ENCODE results near the gene MACROD2.
"Not testable (repeated sequence)": the region's sequence is repeated elsewhere in the genome, so short reads cannot be mapped to it uniquely, and the experiment has no call there.

Gene MACROD2

DNA sequence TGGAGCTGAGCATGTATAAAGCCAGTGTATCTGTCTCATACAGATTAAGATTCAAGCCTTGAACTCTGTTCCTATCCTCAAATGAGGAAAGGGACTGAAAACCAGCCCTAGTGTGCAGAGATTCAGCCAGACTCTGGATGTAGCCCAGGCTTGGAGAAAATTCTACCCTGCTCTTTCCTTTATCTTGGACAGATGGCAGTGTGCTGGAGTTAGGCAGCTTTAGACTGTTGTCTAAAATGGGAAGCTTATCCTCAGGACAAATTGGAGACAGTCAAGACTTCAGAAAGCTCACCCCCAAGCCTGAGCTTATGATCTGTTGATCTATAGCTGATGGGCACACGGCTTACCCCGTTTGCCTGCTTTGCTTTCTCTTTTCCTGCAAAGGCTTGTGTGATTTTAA is 1520.4 kb downstream of the MACROD2 start:
- no peak for DNase-seq

DNA sequence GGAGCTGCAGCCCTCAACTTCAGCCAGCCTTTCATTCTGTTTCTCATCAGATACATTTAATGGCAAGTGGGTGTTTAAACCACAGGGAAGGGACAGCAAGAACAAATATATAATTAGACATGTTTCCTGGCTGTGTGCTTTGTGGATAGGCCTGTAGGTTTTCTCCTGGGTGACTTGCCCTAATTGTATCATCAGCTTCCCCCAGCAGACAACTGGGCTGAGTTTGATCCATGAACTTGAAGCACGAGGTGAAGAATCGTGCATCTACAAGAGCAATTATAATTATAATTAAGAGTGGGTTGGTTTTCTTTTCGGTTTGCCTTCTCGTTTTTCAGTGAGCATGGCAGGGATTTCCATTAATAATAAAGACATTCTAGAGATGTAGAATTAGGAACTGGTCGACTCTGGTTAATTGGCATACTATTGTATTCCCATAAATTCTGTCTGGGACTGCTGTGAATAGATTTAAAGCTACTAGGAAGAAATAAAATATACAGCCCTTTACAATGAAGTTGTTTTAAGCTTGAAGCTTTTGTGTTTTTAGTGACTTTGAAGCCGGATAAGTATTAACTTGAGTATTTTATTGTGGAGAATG is 1525.7 kb downstream of the MACROD2 start:
- no peak for DNase-seq

GRCh38 chr20:15523400-15523799 is 1528.1 kb downstream of the MACROD2 start:
- no peak for DNase-seq

GRCh38 chr20:15528391-15529111 is 1533.2 kb downstream of the MACROD2 start:
- DNase-seq = peak; percentile 97

DNA sequence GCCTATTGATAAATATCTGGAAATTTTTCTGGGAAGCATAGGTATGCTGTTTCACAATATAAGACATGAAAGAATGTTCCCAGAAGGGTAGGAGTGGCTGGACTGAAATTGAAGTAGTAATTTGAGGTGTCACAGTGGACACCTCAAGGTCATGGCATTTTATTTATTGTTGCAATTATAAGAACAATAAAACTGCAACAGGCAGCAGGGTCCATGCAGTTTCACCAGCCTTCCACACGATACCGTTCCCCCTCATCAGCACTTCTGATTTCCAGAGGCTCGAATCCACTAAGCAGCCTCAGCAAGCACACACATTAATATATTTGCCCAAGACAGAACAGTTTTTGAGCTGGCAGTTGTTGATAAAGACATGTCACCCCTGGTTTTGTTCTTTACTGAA is 1540.5 kb downstream of the MACROD2 start:
- DNase-seq = no peak

GRCh38 chr20:15537200-15537599 is 1541.9 kb downstream of the MACROD2 start:
- not testable (repeated sequence) for DNase-seq

DNA sequence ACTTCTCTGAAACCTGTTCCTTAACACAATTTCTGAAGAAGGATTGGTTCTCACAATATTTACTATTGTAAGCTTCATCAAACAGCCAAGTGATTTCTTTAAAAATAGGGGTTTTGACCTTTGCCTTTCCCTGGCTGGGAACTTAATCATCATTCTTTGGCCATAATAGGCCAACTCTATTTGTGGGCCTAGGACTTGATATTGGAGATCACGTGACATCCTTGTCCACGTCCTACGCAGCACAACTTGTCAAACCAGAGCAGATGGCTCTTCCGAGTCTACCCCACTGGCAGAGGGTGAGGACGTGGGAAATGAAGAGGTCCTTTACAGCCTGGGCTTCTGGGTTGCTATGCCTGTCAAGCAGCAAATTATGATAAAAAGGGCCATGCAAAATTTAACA is 1547.3 kb downstream of the MACROD2 start:
- no peak for DNase-seq

GRCh38 chr20:15544742-15545141 is 1549.4 kb downstream of the MACROD2 start:
- no peak for DNase-seq

GRCh38 chr20:15546525-15547023 is 1551.3 kb downstream of the MACROD2 start:
- no peak for DNase-seq

DNA sequence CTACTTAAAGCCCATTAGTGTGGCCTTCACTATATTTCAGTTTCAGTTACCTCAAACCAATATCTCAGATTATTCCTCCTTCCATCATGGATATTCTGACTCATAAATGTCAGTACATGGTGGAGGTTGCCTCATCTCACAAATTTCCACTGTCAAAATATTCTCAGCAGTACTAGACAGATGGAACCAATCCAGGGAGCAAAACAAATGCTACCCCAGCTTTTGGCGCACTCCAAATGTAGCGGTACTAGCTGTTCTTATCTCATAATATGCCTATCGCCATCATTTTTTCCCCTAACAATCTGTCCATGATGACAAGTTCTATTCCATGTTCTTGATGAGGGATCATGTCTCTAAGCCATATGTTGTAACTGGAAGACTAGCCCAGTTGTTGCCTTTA is 1551.8 kb downstream of the MACROD2 start:
- DNase-seq = no peak

DNA sequence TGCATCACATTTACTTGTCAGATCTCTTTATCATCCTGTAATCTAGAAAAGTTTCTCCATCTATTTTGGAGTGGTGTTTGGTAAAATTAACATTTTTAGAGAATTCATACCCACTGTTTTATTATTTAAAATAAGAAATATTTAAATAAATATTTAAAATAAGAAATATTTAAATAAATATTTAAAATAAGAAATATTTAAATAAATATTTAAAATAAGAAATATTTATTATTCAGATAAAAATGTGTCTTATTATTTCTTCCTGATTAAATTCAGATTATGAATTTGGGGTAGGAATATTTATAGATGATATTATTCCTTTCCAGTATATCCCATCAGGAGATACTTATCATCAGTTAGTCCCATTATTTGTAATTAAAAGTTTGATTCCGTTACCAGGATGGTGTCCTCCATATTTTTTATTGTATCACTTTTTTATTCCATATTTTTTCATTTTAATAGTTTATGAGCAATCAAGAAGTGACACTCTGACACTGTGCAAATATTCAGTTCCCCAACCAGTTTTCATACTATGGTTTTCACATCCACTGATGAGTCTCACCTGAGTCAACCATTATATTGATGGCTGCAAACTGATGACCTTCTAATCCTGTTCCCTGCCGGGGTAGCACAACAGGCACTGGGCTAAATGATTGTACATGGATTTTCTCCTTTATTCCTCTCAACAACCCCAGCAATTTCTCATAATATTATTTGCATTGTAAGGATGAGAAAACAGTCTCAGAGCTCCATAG is 1555.0 kb downstream of the MACROD2 start:
- DNase-seq = no peak

DNA sequence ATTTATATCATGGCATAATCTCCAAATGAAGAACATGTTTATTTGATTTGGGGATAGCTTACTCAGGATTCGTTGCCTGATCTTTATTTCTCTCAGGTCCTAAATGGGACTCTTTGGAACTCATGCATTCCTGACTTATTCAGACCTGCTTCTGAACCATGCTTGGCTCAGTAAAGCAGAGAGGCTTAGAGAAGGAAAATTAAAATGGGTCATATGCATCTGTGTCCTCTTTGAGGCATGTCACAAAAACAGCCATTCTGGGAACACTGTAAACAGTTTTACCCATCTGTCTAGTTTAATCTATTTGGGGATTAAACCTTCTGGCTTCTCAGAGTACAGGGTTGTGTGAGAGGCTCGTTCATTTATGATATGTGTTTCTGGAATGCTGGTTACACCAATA is 1560.6 kb downstream of the MACROD2 start:
- DNase-seq = no peak

GRCh38 chr20:15556869-15557268 is 1561.6 kb downstream of the MACROD2 start:
- no peak for DNase-seq

GRCh38 chr20:15561070-15561569 is 1565.8 kb downstream of the MACROD2 start:
- DNase-seq = no peak

DNA sequence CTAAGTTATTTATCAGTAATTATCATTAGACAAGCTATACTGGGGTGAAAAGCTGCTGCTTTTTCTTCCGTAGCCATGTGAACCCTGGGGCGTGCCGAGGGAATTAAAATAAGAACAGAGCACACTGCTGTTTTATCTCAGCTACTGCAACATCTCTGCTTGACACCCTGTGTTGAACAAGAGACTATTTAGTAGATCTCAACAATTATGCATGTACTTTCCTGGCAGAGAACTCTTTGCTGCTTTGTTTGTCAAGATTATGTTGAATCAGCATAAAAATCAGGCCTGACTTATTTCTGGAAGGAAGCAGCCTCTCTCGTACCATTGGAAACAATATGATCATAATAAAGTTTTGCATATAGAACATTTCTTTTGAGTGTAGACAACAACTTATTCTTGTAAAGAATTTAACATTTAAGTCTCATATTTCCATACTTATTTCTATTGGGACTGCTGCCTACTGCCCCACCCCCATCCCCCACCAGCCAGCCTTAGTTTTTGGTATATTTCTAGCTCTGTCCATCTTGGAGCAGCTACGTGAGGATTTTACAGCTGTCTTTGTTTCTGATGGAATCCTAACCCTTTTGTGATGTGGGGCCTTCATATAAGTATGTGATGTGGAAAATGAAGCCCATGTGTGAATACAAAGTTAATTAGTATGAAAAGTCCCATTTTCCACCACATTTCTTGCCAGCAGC is 1566.5 kb downstream of the MACROD2 start:
- no peak for DNase-seq

- no peak for DNase-seq
These were observed 1568.5 kb downstream of the MACROD2 start for GRCh38 chr20:15563836-15564235.

GRCh38 chr20:15564981-15565380 is 1569.7 kb downstream of the MACROD2 start:
- DNase-seq = peak; percentile 88

DNA sequence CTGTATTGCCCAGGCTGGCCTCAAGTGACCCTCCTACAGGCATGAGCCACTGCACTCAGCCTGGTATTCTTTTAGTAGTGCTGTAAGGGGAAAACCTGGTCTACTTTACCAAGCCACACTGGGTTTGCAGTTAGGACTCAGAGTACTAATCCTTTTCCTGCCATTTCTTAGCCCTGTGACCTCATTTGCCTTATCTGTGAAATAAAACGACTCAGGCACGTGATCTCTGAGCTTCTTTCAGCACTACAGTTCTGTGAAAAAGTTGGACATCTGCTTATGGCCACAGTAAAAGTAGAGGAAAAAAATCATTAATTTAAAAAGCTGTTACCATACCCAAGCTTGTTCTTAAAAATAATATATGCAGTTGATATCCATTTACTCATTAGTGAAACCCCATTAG is 1570.5 kb downstream of the MACROD2 start:
- DNase-seq = peak; percentile 42

DNA sequence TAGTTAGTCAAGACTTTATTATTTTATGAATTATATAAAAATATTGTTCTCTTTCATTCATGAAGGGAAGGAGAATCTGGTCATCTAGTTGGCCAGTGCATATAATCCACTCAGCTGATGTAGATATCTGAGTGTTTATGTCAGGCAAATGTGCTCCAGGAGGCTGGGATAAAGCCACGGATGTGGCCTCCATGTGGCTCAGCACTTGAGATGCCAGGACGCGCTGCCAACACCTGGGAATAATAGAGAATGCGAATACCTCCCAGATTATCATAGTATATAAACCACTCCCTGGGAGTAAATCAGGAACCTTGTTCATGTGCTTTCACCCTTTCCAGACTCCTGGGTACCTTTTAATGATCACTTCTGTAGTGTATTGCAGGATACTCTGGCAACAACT is 1571.9 kb downstream of the MACROD2 start:
- DNase-seq = no peak

DNA sequence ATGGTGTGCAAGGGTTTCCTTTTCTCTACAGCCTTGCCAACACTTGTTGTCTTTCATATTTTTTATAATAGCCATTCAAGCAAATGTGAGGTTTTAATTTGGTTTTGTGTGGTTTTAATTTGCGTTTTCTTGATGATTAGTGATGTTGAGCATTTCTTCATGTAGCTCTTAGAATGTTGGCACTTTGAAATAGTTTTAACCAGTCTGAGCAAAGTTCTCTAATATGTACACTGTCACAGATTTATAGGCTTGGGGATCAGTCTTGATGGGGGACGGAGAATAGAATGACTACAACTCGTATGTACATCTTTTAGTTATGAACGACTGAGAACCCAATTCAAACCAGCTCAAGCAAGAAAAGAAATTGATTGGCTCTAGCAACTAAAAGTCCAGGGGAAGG is 1574.8 kb downstream of the MACROD2 start:
- DNase-seq = no peak

GRCh38 chr20:15571056-15571455 is 1575.7 kb downstream of the MACROD2 start:
- no peak for DNase-seq

DNA sequence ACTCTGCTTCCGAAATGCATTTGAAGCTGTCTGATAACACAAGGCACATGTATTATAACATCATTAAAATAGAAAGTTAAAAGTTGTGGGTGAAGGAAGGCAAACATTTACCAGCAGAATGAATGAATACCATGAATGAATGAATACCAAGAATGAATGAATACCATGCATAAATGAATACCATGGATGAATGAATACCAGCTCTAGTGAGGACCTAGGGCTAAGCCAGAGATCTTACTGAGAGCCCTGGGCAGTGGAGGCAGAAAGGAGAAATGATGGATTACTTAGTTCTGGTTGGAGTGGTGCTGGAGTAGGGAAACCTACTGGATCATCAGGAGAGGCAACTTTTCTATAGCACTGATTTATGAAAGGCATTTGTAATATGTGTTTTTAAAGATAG is 1579.9 kb downstream of the MACROD2 start:
- DNase-seq = no peak

DNA sequence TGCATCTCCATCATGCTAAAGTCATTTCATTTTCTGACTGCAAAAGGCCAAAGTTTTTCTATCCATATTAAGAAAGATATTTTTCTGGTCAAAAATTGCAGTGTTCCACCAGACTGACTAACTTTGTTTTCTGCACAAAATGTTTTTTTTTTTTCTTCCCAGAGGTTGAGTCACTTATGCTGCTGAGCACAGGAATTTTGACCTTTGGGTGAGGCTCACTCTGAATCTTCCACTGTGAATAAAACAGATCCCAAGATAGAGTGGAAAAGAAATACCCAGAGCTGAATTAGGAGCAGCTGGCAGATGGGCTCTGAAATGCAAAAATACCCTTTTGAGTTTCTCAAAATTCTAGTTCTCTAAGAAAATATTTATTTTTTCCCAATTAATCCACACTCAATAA is 1581.1 kb downstream of the MACROD2 start:
- no peak for DNase-seq

All from MV-4-11 (cell line).